WTC11 (cell line): Measurements from ENCODE around the gene TMEM223. TPM values are rescaled to one million over a fixed set of nuclear protein-coding genes. Genes with fewer than 3 reads are reported as not detected.
A peak's percentile ranks its signal among the peaks of the same experiment; 100 is the strongest.

ENCODE experiments used
- ATAC-seq: fragments of 200-7000 bp; cut with Tn5 transposase; 2 replicates; pipeline ENCODE4 v1.10.0; 2021; ENCODE audit warnings: mild to moderate bottlenecking, moderate library complexity
- CTCF ChIA-PET: fragments of 300-600 bp; sonication (Branson Sonifier 250); formaldehyde crosslinking; loops from one replicate; lab custom pipeline; 2021; ENCODE audit warnings: antibody characterized with exemption; lab: Charles Lee
- POLR2A ChIA-PET: fragments of 350-600 bp; sonication (Branson Sonifier 250); formaldehyde crosslinking; loops from one replicate; lab custom pipeline; 2021; ENCODE audit warnings: antibody characterized with exemption; lab: Charles Lee
- DNase-seq: peaks from one replicate; pipeline ENCODE4 v3.0.0; 2021; ENCODE audit warnings: low spot score
- H3K27ac Mint-ChIP-seq: 2 replicates; pipeline ENCODE4 v1.8.0; 2021; ENCODE audit warnings: mixed read lengths
- H3K27me3 Mint-ChIP-seq: 2 replicates; pipeline ENCODE4 v1.8.0; 2021; ENCODE audit warnings: low read depth, mild to moderate bottlenecking, moderate library complexity, mixed read lengths
- H3K36me3 Mint-ChIP-seq: 2 replicates; pipeline ENCODE4 v1.8.0; 2021; ENCODE audit warnings: mixed read lengths
- H3K4me1 Mint-ChIP-seq: 2 replicates; pipeline ENCODE4 v1.8.0; 2022; ENCODE audit warnings: mixed read lengths
- H3K4me3 Mint-ChIP-seq: 2 replicates; pipeline ENCODE4 v1.8.0; 2021; ENCODE audit warnings: mild to moderate bottlenecking, moderate library complexity, mixed read lengths
- H3K9me3 Mint-ChIP-seq: 2 replicates; pipeline ENCODE4 v1.8.0; 2021; ENCODE audit warnings: mixed read lengths
- ATF3 ChIP-seq: sonication (generic); formaldehyde crosslinking; conservative IDR thresholded peaks from 2 replicates; pipeline ENCODE4 v1.8.1; 2022; ENCODE audit warnings: mild to moderate bottlenecking, missing genetic modification reagents
- E2F4 ChIP-seq: sonication (generic); formaldehyde crosslinking; IDR thresholded peaks from 2 replicates; pipeline ENCODE4 v1.8.1; 2022; ENCODE audit warnings: low read depth, mild to moderate bottlenecking, moderate library complexity, missing genetic modification reagents, borderline replicate concordance
- E2F5 ChIP-seq: sonication (generic); formaldehyde crosslinking; IDR thresholded peaks from 2 replicates; pipeline ENCODE4 v1.8.1; 2022; ENCODE audit warnings: mild to moderate bottlenecking, moderate library complexity, missing genetic modification reagents
- ETV6 ChIP-seq: sonication (generic); formaldehyde crosslinking; IDR thresholded peaks from 2 replicates; pipeline ENCODE4 v1.8.1; 2022; ENCODE audit warnings: mild to moderate bottlenecking, missing genetic modification reagents
- GABPB1 ChIP-seq: sonication (generic); formaldehyde crosslinking; IDR thresholded peaks from 2 replicates; pipeline ENCODE4 v1.8.1; 2023; ENCODE audit warnings: mild to moderate bottlenecking, missing genetic modification reagents
- HMGA2 ChIP-seq: fragments of 250-450 bp; sonication (Bioruptor Pico); IDR thresholded peaks from 2 replicates; pipeline ENCODE4 v1.4.0; 2021; ENCODE audit warnings: mild to moderate bottlenecking, moderate library complexity
- KAT7 ChIP-seq: sonication (generic); formaldehyde crosslinking; IDR thresholded peaks from 2 replicates; pipeline ENCODE4 v1.8.1; 2023; ENCODE audit warnings: missing genetic modification reagents, mild to moderate bottlenecking, borderline replicate concordance
- MYBL2 ChIP-seq: sonication (generic); formaldehyde crosslinking; IDR thresholded peaks from 2 replicates; pipeline ENCODE4 v1.8.1; 2023; ENCODE audit warnings: mild to moderate bottlenecking, moderate library complexity, missing genetic modification reagents
- NFE2L1 ChIP-seq: sonication (generic); formaldehyde crosslinking; IDR thresholded peaks from 2 replicates; pipeline ENCODE4 v1.8.1; 2023; ENCODE audit warnings: missing genetic modification reagents
- NFYB ChIP-seq: sonication (generic); formaldehyde crosslinking; conservative IDR thresholded peaks from 2 replicates; pipeline ENCODE4 v1.8.0; 2022; ENCODE audit warnings: low read depth, missing genetic modification reagents
- NR2C2 ChIP-seq: sonication (generic); formaldehyde crosslinking; IDR thresholded peaks from 2 replicates; pipeline ENCODE4 v1.8.0; 2022; ENCODE audit warnings: mild to moderate bottlenecking, missing genetic modification reagents
- PRDM15 ChIP-seq: sonication (generic); formaldehyde crosslinking; IDR thresholded peaks from 2 replicates; pipeline ENCODE4 v1.8.0; 2022; ENCODE audit warnings: missing genetic modification reagents
- PRRX2 ChIP-seq: fragments of 250-450 bp; sonication (Bioruptor Pico); IDR thresholded peaks from 2 replicates; pipeline ENCODE4 v1.8.0; 2021; ENCODE audit warnings: mild to moderate bottlenecking
- SP1 ChIP-seq: sonication (generic); formaldehyde crosslinking; conservative IDR thresholded peaks from 2 replicates; pipeline ENCODE4 v1.8.1; 2022; ENCODE audit warnings: missing genetic modification reagents
- ZNF232 ChIP-seq: sonication (generic); formaldehyde crosslinking; IDR thresholded peaks from 2 replicates; pipeline ENCODE4 v1.8.0; 2022; ENCODE audit warnings: mild to moderate bottlenecking, missing genetic modification reagents
- ZNF263 ChIP-seq: sonication (generic); formaldehyde crosslinking; IDR thresholded peaks from 2 replicates; pipeline ENCODE4 v1.8.1; 2022; ENCODE audit warnings: low read depth, mild to moderate bottlenecking, moderate library complexity, missing genetic modification reagents
- total RNA-seq: library from RNA; stranded (reverse); gene quantifications from 3 replicates; pipeline ENCODE4 v1.2.3, GENCODE V29; 2021
- TF ChIP-seq, protein P1 (sequence below): fragments of 250-450 bp; sonication (Bioruptor Pico); IDR thresholded peaks from 2 replicates; pipeline ENCODE4 v1.8.0; 2021; ENCODE audit warnings: mild to moderate bottlenecking
- TF ChIP-seq, protein P2 (sequence below): fragments of 250-450 bp; sonication (Bioruptor Pico); IDR thresholded peaks from 2 replicates; pipeline ENCODE4 v1.9.0; 2021; ENCODE audit warnings: moderate library complexity, mild to moderate bottlenecking, inconsistent platforms, borderline replicate concordance
- TF ChIP-seq, protein P3 (sequence below): sonication (generic); formaldehyde crosslinking; IDR thresholded peaks from 2 replicates; pipeline ENCODE4 v1.8.1; 2022; ENCODE audit warnings: low read depth, missing genetic modification reagents, borderline replicate concordance
- TF ChIP-seq, protein P4 (sequence below): sonication (generic); formaldehyde crosslinking; IDR thresholded peaks from 2 replicates; pipeline ENCODE4 v1.8.1; 2022; ENCODE audit warnings: mild to moderate bottlenecking, missing genetic modification reagents, moderate library complexity, borderline replicate concordance
- TF ChIP-seq, protein P5 (sequence below): sonication (generic); formaldehyde crosslinking; conservative IDR thresholded peaks from 2 replicates; pipeline ENCODE4 v1.8.1; 2023; ENCODE audit warnings: mild to moderate bottlenecking, low read depth, missing genetic modification reagents, moderate library complexity

Gene TMEM223
- total RNA-seq, 1 experiment from 2014 or later = 26.4 TPM

- no peak for TF ChIP-seq E2F5 (CRISPR knock-in tag)
- peak; percentile 48; the same call in 1 of the 2 replicates for TF ChIP-seq GABPB1 (CRISPR knock-in tag)
- no peak for TF ChIP-seq HMGA2 (CRISPR knock-in tag)
- TF ChIP-seq, protein P1, sequence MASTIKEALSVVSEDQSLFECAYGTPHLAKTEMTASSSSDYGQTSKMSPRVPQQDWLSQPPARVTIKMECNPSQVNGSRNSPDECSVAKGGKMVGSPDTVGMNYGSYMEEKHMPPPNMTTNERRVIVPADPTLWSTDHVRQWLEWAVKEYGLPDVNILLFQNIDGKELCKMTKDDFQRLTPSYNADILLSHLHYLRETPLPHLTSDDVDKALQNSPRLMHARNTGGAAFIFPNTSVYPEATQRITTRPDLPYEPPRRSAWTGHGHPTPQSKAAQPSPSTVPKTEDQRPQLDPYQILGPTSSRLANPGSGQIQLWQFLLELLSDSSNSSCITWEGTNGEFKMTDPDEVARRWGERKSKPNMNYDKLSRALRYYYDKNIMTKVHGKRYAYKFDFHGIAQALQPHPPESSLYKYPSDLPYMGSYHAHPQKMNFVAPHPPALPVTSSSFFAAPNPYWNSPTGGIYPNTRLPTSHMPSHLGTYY (CRISPR knock-in tag) = 0 out of 2 replicates have a peak, but pooled peaks have one; percentile 64
- 0 out of 2 replicates have a peak, but pooled peaks have one; percentile 64 for TF ChIP-seq PRRX2 (CRISPR knock-in tag)
- TF ChIP-seq ZNF263 (CRISPR knock-in tag) = no peak; the same call in 1 of the 2 replicates
- TF ChIP-seq ATF3 (CRISPR knock-in tag) = no peak
- TF ChIP-seq, protein P2, sequence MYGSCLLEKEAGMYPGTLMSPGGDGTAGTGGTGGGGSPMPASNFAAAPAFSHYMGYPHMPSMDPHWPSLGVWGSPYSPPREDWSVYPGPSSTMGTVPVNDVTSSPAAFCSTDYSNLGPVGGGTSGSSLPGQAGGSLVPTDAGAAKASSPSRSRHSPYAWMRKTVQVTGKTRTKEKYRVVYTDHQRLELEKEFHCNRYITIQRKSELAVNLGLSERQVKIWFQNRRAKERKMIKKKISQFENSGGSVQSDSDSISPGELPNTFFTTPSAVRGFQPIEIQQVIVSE = no peak
- no peak for TF ChIP-seq ZNF232 (CRISPR knock-in tag)
These were observed 5.3 kb downstream of the TMEM223 start (continued) for GRCh38 chr11:62786318-62787004.

DNA sequence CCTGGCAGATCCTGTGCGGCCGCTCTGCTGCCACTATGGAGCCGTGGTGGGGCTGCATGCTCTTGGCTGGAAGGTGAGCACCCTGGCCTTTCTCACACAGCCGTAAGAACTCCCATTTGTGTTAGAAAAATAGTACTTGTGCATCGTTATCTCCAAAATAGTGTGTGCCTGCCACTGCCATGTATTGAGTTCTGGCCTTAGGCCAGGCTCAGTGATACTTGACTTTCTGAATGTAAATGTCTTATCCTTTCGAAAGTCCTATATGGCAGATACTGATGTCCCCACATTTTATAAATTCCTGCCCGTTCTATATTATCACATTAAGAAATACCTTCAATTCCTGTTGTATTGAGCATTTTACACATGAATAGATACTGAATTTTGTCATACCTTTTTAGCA is 9.1 kb downstream of the TMEM223 start:
- no peak for DNase-seq
- no peaks in the 10 kb centered on the region; the same call in 1 of the 2 replicates for H3K27me3 Mint-ChIP-seq
- H3K36me3 Mint-ChIP-seq = peaks cover 38% of the 10 kb centered on the region
- ChIA-PET CTCF (no interaction called here), POLR2A (no interaction called here)
- no peak for ATAC-seq
- H3K27ac Mint-ChIP-seq = no peak overlapping the region; the same call in 1 of the 2 replicates
- no peaks in the 10 kb centered on the region for H3K9me3 Mint-ChIP-seq
- H3K4me1 Mint-ChIP-seq = peaks cover 10% of the 10 kb centered on the region; the same call in 1 of the 2 replicates
- H3K4me3 Mint-ChIP-seq = no peak overlapping the region
- TF ChIP-seq KAT7 (CRISPR knock-in tag) (no peak), ZNF232 (CRISPR knock-in tag) (no peak), PRDM15 (CRISPR knock-in tag) (no peak), NFE2L1 (no peak), NR2C2 (CRISPR knock-in tag) (no peak), NFYB (CRISPR knock-in tag) (no peak), ETV6 (CRISPR knock-in tag) (no peak), MYBL2 (no peak), E2F4 (CRISPR knock-in tag) (no peak), SP1 (CRISPR knock-in tag) (no peak)
- TF ChIP-seq, protein P3, sequence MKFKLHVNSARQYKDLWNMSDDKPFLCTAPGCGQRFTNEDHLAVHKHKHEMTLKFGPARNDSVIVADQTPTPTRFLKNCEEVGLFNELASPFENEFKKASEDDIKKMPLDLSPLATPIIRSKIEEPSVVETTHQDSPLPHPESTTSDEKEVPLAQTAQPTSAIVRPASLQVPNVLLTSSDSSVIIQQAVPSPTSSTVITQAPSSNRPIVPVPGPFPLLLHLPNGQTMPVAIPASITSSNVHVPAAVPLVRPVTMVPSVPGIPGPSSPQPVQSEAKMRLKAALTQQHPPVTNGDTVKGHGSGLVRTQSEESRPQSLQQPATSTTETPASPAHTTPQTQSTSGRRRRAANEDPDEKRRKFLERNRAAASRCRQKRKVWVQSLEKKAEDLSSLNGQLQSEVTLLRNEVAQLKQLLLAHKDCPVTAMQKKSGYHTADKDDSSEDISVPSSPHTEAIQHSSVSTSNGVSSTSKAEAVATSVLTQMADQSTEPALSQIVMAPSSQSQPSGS (CRISPR knock-in tag) = no peak
- TF ChIP-seq, protein P4, sequence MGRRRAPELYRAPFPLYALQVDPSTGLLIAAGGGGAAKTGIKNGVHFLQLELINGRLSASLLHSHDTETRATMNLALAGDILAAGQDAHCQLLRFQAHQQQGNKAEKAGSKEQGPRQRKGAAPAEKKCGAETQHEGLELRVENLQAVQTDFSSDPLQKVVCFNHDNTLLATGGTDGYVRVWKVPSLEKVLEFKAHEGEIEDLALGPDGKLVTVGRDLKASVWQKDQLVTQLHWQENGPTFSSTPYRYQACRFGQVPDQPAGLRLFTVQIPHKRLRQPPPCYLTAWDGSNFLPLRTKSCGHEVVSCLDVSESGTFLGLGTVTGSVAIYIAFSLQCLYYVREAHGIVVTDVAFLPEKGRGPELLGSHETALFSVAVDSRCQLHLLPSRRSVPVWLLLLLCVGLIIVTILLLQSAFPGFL (CRISPR knock-in tag) = no peak
- TF ChIP-seq, protein P5, sequence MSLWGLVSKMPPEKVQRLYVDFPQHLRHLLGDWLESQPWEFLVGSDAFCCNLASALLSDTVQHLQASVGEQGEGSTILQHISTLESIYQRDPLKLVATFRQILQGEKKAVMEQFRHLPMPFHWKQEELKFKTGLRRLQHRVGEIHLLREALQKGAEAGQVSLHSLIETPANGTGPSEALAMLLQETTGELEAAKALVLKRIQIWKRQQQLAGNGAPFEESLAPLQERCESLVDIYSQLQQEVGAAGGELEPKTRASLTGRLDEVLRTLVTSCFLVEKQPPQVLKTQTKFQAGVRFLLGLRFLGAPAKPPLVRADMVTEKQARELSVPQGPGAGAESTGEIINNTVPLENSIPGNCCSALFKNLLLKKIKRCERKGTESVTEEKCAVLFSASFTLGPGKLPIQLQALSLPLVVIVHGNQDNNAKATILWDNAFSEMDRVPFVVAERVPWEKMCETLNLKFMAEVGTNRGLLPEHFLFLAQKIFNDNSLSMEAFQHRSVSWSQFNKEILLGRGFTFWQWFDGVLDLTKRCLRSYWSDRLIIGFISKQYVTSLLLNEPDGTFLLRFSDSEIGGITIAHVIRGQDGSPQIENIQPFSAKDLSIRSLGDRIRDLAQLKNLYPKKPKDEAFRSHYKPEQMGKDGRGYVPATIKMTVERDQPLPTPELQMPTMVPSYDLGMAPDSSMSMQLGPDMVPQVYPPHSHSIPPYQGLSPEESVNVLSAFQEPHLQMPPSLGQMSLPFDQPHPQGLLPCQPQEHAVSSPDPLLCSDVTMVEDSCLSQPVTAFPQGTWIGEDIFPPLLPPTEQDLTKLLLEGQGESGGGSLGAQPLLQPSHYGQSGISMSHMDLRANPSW = no peak
